ENCODE results near the gene GALNT10.

DNA sequence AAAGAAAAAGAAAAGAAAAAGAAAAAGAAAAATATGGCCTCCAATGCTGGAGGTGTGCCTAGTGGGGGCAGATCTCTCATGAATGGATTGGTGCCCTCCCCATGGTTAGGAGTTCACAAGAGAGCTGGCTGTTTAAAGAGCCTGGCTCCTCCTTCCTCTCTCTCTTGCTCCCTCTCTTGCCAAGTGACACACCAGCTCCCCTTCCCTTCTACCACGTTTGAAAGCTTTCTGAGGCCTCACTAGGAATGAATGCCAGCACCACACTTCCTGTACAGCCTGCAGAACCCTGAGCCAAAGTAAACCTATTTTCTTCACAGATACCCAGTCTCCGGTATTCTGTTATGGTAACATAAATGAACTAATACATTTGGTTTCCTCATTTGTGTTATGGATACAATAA lies 14.4 kb upstream of the GALNT10 start:
- TF ChIP-seq POLR2A (IDR thresholded peaks at IDR 0.05; ENCODE audit: low read depth), result no peak
- TF ChIP-seq, protein P1, sequence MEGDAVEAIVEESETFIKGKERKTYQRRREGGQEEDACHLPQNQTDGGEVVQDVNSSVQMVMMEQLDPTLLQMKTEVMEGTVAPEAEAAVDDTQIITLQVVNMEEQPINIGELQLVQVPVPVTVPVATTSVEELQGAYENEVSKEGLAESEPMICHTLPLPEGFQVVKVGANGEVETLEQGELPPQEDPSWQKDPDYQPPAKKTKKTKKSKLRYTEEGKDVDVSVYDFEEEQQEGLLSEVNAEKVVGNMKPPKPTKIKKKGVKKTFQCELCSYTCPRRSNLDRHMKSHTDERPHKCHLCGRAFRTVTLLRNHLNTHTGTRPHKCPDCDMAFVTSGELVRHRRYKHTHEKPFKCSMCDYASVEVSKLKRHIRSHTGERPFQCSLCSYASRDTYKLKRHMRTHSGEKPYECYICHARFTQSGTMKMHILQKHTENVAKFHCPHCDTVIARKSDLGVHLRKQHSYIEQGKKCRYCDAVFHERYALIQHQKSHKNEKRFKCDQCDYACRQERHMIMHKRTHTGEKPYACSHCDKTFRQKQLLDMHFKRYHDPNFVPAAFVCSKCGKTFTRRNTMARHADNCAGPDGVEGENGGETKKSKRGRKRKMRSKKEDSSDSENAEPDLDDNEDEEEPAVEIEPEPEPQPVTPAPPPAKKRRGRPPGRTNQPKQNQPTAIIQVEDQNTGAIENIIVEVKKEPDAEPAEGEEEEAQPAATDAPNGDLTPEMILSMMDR (IDR thresholded peaks at IDR 0.05), result no peak
- no peak for TF ChIP-seq EP300 (IDR thresholded peaks at IDR 0.05)

Data from esophagus muscularis mucosa (tissue), 4 donors.